HepG2 (cell line): ENCODE results near the gene NUBPL. TPM values are rescaled to one million over a fixed set of nuclear protein-coding genes. Genes with fewer than 3 reads are reported as not detected.

ENCODE experiments used
- DNMT3B ChIP-seq: conservative IDR thresholded peaks from 2 replicates; pipeline ENCODE4 v1.6.1; 2016; ENCODE audit warnings: missing biosample characterization, control low read depth
- E2F5 ChIP-seq: sonication (generic); formaldehyde crosslinking; conservative IDR thresholded peaks from 2 replicates; pipeline ENCODE4 v1.4.0; 2020; ENCODE audit warnings: missing genetic modification reagents
- MYNN ChIP-seq: sonication (generic); formaldehyde crosslinking; IDR thresholded peaks from 2 replicates; pipeline ENCODE4 v1.4.0; 2020; ENCODE audit warnings: mild to moderate bottlenecking, low read depth, missing genetic modification reagents
- POGK ChIP-seq: sonication (generic); formaldehyde crosslinking; conservative IDR thresholded peaks from 2 replicates; pipeline ENCODE4 v1.8.0; 2022; ENCODE audit warnings: mild to moderate bottlenecking, moderate library complexity, missing genetic modification reagents
- ZNF552 ChIP-seq: sonication (generic); formaldehyde crosslinking; IDR thresholded peaks from 2 replicates; pipeline ENCODE4 v1.9.0; 2022; ENCODE audit warnings: missing genetic modification reagents, mild to moderate bottlenecking, borderline replicate concordance
- ZNF605 ChIP-seq: sonication (generic); formaldehyde crosslinking; IDR thresholded peaks from 2 replicates; pipeline ENCODE4 v1.8.0; 2022; ENCODE audit warnings: mild to moderate bottlenecking, missing genetic modification reagents
- ZNF609 ChIP-seq: sonication (generic); formaldehyde crosslinking; IDR thresholded peaks from 2 replicates; pipeline ENCODE4 v1.4.0; 2020; ENCODE audit warnings: mild to moderate bottlenecking, missing genetic modification reagents, borderline replicate concordance
- polyA plus RNA-seq, 8 experiments: library from polyadenylated mRNA; depleted of rRNA in 3 of 8; stranded (reverse) in 7 of 8; unstranded in 1 of 8; fragments of >200 nt; fragmentation: Illumina TruSeq in 4 of 8; extraction: Trizol in 4 of 8; gene quantifications; 2 replicates each; pipeline versions ENCODE4 v1.2.1 to v1.2.3, GENCODE V29; 2011 to 2016; ENCODE audit warnings: low read depth in 4 of 8, missing spikeins in 1 of 8, mixed read lengths in 1 of 8; ENCODE audit not compliant: insufficient read depth in 1 of 8
- total RNA-seq, 5 experiments: library from RNA; depleted of rRNA; stranded (reverse); fragments of >200 nt; fragmentation: Illumina TruSeq; extraction: Trizol; gene quantifications; 2 replicates each; pipeline ENCODE4 v1.2.3, GENCODE V29; 2016; ENCODE audit warnings: low read depth in 1 of 5
- TF ChIP-seq, protein P1 (sequence below): sonication (generic); formaldehyde crosslinking; IDR thresholded peaks from 2 replicates; pipeline ENCODE4 v1.9.0; 2021; ENCODE audit warnings: missing genetic modification reagents, mild to moderate bottlenecking, borderline replicate concordance
- TF ChIP-seq, protein P2 (sequence below): fragments of 450-650 bp; IDR thresholded peaks from 2 replicates; pipeline ENCODE4 v1.6.1; 2017
- TF ChIP-seq, protein P3 (sequence below): sonication (generic); formaldehyde crosslinking; IDR thresholded peaks from 2 replicates; pipeline ENCODE4 v1.8.1; 2023; ENCODE audit warnings: mild to moderate bottlenecking, missing genetic modification reagents, borderline replicate concordance

NUBPL gene
- total and polyA plus RNA-seq, 2 of the 13 experiments (the other 11 are each of a cell fraction or from before 2014, with no cell fraction given), result 21.3 to 44.1 TPM

DNA sequence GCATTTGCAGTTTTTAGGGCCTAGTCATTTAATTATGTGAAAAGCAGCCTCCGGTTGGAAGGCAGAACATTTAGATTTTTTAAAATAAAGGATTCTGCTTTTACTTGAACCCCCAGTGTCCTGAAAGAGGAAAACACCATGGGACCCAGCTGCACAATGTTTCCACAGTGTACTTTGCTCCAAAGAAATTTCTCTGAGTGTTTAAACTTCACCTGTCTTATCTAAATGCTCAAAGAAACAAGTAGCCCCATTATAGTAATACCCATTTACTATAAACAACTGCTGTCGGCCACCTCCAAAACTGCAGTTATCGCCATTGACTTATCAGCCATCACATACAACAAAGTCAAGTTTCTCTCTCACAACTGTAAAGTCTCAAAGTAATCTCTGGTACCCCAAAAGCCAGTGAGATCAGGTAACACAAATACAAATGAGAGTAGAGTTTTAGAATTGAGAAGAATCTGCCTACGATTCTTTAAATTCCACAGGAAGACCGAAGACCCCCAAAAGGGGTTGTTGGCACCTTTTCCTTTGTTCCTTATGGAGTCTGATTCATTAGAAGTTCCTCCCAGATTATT lies 205.2 kb downstream of the NUBPL start (continued):
- TF ChIP-seq, protein P1, sequence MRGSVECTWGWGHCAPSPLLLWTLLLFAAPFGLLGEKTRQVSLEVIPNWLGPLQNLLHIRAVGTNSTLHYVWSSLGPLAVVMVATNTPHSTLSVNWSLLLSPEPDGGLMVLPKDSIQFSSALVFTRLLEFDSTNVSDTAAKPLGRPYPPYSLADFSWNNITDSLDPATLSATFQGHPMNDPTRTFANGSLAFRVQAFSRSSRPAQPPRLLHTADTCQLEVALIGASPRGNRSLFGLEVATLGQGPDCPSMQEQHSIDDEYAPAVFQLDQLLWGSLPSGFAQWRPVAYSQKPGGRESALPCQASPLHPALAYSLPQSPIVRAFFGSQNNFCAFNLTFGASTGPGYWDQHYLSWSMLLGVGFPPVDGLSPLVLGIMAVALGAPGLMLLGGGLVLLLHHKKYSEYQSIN (CRISPR knock-in tag), result no peak
- TF ChIP-seq E2F5 (CRISPR knock-in tag) (no peak), DNMT3B (CRISPR knock-in tag) (no peak), ZNF609 (CRISPR knock-in tag) (no peak), POGK (no peak), MYNN (no peak), ZNF552 (no peak), ZNF605 (CRISPR knock-in tag) (no peak)
- TF ChIP-seq, protein P2, sequence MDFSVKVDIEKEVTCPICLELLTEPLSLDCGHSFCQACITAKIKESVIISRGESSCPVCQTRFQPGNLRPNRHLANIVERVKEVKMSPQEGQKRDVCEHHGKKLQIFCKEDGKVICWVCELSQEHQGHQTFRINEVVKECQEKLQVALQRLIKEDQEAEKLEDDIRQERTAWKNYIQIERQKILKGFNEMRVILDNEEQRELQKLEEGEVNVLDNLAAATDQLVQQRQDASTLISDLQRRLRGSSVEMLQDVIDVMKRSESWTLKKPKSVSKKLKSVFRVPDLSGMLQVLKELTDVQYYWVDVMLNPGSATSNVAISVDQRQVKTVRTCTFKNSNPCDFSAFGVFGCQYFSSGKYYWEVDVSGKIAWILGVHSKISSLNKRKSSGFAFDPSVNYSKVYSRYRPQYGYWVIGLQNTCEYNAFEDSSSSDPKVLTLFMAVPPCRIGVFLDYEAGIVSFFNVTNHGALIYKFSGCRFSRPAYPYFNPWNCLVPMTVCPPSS, result no peak
- TF ChIP-seq, protein P3, sequence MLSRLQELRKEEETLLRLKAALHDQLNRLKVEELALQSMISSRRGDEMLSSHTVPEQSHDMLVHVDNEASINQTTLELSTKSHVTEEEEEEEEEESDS (CRISPR knock-in tag), result 0 out of 2 replicates have a peak, but pooled peaks have one; percentile 62
